HepG2 (cell line): Measurements from ENCODE around the gene TJP1. TPM values are rescaled to one million over a fixed set of nuclear protein-coding genes. Genes with fewer than 3 reads are reported as not detected.

Experiments
- ATAC-seq: fragments of 200-7000 bp; cut with Tn5 transposase; 3 replicates; pipeline ENCODE4 v1.9.1; 2020; ENCODE audit warnings: mild to moderate bottlenecking, moderate library complexity
- BruUV-seq: library from RNA; stranded (reverse); fragments of 400-500 nt; replicated peaks from 2 replicates; lab custom pipeline; 2021; lab: Mats Ljungman, UMichigan
- CTCF ChIA-PET: fragments of 300-600 bp; formaldehyde crosslinking; extraction: SDS; loops from one replicate; lab custom pipeline; 2021; ENCODE audit warnings: low total read pairs, inconsistent platforms, low intra/inter-chr PET ratio; lab: Yijun Ruan, JAX
- POLR2A ChIA-PET: fragments of 350-600 bp; sonication (Branson Sonifier 250); formaldehyde crosslinking; loops from one replicate; lab custom pipeline; 2020; ENCODE audit warnings: antibody characterized with exemption, inconsistent platforms; lab: Yijun Ruan, JAX
- DNase-seq: peaks from one replicate; pipeline ENCODE4 v3.0.0-alpha.2; 2015; ENCODE audit warnings: low spot score
- FAIRE-seq: peaks from 3 replicates; lab custom pipeline; 2011; peaks lifted over from hg19 to GRCh38; lab: Jason Lieb, UNC
- H2AFZ ChIP-seq: one replicate; pipeline ENCODE4 v1.6.1; 2011; ENCODE audit warnings: low read length, inconsistent platforms
- H3K27ac ChIP-seq: fragments of 300-600 bp; 3 replicates; pipeline ENCODE4 v1.8.0; 2011; ENCODE audit warnings: mixed run types, mild to moderate bottlenecking, mixed read lengths, low read length, inconsistent platforms; ENCODE audit not compliant: insufficient read depth; ENCODE audit errors: extremely low read length
- H3K27me3 ChIP-seq, 2 experiments: fragments of 200-600 bp in 1 of 2; 2 replicates in 1 of 2; 3 replicates in 1 of 2; pipeline versions ENCODE4 v1.6.0 to v1.8.0; 2011; ENCODE audit warnings: low read length in 2 of 2, mild to moderate bottlenecking in 2 of 2, moderate library complexity in 2 of 2, inconsistent platforms in 1 of 2; ENCODE audit not compliant: insufficient read depth in 2 of 2, control insufficient read depth in 1 of 2
- H3K36me3 ChIP-seq, 2 experiments: fragments of 200-600 bp in 1 of 2; replicated peaks in 1 of 2; 2 replicates in 1 of 2; 3 replicates in 1 of 2; pipeline versions ENCODE4 v1.5.1 to v1.8.0; 2011; ENCODE audit warnings: low read length in 2 of 2, inconsistent platforms in 1 of 2; ENCODE audit not compliant: insufficient read depth in 2 of 2, control insufficient read depth in 1 of 2
- H3K4me1 ChIP-seq: 2 replicates; pipeline ENCODE4 v1.5.1; 2012; ENCODE audit warnings: low read length, inconsistent platforms; ENCODE audit not compliant: insufficient read depth
- H3K4me2 ChIP-seq: 2 replicates; pipeline ENCODE4 v1.6.0; 2011; ENCODE audit warnings: low read depth, low read length, inconsistent platforms
- H3K4me3 ChIP-seq, 3 experiments: fragments of 200-600 bp in 1 of 3; sonication (generic), shearing (Covaris generic) in 1 of 3; replicated peaks in 1 of 3; 2 replicates each; pipeline ENCODE4 v1.5.1; 2011 to 2016; ENCODE audit warnings: low read length in 3 of 3, inconsistent platforms in 2 of 3, low read depth in 2 of 3, mild to moderate bottlenecking in 2 of 3, control low read depth in 1 of 3, mixed read lengths in 1 of 3; ENCODE audit not compliant: insufficient read depth in 1 of 3
- H3K79me2 ChIP-seq: one replicate; pipeline ENCODE4 v1.6.1; 2011; ENCODE audit warnings: low read length, inconsistent platforms; ENCODE audit not compliant: insufficient read depth
- H3K9ac ChIP-seq: 2 replicates; pipeline ENCODE4 v1.6.0; 2011; ENCODE audit warnings: mild to moderate bottlenecking, low read depth, low read length, inconsistent platforms; ENCODE audit not compliant: insufficient read depth
- H3K9me3 ChIP-seq: 2 replicates; pipeline ENCODE4 v1.5.1; 2012; ENCODE audit warnings: mild to moderate bottlenecking, low read length
- H4K20me1 ChIP-seq: 2 replicates; pipeline ENCODE4 v1.6.0; 2011; ENCODE audit warnings: inconsistent platforms, mild to moderate bottlenecking, low read length, moderate library complexity; ENCODE audit not compliant: insufficient read depth
- BHLHE40 ChIP-seq: IDR thresholded peaks from 2 replicates; pipeline ENCODE4 v1.6.1; 2011; ENCODE audit warnings: low read length, improper control_type of control experiment
- EEA1 ChIP-seq: sonication (generic); formaldehyde crosslinking; IDR thresholded peaks from 2 replicates; pipeline ENCODE4 v1.5.1; 2020; ENCODE audit warnings: mild to moderate bottlenecking, missing genetic modification reagents, borderline replicate concordance
- NFE2L2 ChIP-seq: fragments of 150-350 bp; IDR thresholded peaks from 2 replicates; pipeline ENCODE4 v1.6.1; 2014; ENCODE audit warnings: low read length
- POGK ChIP-seq: sonication (generic); formaldehyde crosslinking; conservative IDR thresholded peaks from 2 replicates; pipeline ENCODE4 v1.8.0; 2022; ENCODE audit warnings: mild to moderate bottlenecking, moderate library complexity, missing genetic modification reagents
- SAP130 ChIP-seq: IDR thresholded peaks from 2 replicates; pipeline ENCODE4 v1.6.1; 2016; ENCODE audit warnings: low read depth
- STAT5B ChIP-seq: sonication (generic); formaldehyde crosslinking; IDR thresholded peaks from 2 replicates; pipeline ENCODE4 v1.4.0; 2020; ENCODE audit warnings: missing genetic modification reagents
- ZNF256 ChIP-seq: sonication (generic); formaldehyde crosslinking; conservative IDR thresholded peaks from 2 replicates; pipeline ENCODE4 v1.4.0; 2020; ENCODE audit warnings: missing genetic modification reagents
- WGBS: methylation state at CpG from one replicate; pipeline ENCODE4 v1.1.6; 2017; ENCODE audit warnings: low lambda C conversion rate; 5-methylcytosine and 5-hydroxymethylcytosine counted together
- in situ Hi-C: cut with HindIII; loops from 2 replicates; pipeline ENCODE4 v1.10.0; 2017; ENCODE audit warnings: low pct_unique_long_range_greater_than_20kb; ENCODE audit not compliant: extremely low pct_ligation_motif_present
- intact Hi-C: fragments of 100-400 bp; cut with micrococcal nuclease; formaldehyde crosslinking; loops from one replicate; pipeline ENCODE4 v1.10.0; 2022; ENCODE audit not compliant: unreplicated experiment
- polyA plus RNA-seq, 8 experiments: library from polyadenylated mRNA; depleted of rRNA in 3 of 8; stranded (reverse) in 7 of 8; unstranded in 1 of 8; fragments of >200 nt; fragmentation: Illumina TruSeq in 4 of 8; extraction: Trizol in 4 of 8; gene quantifications; 2 replicates each; pipeline versions ENCODE4 v1.2.1 to v1.2.3, GENCODE V29; 2011 to 2016; ENCODE audit warnings: low read depth in 4 of 8, missing spikeins in 1 of 8, mixed read lengths in 1 of 8; ENCODE audit not compliant: insufficient read depth in 1 of 8
- total RNA-seq, 5 experiments: library from RNA; depleted of rRNA; stranded (reverse); fragments of >200 nt; fragmentation: Illumina TruSeq; extraction: Trizol; gene quantifications; 2 replicates each; pipeline ENCODE4 v1.2.3, GENCODE V29; 2016; ENCODE audit warnings: low read depth in 1 of 5

Gene TJP1
- total and polyA plus RNA-seq, 2 of the 13 experiments (the other 11 are each of a cell fraction or from before 2014, with no cell fraction given), result 25.9 to 27.1 TPM

DNA sequence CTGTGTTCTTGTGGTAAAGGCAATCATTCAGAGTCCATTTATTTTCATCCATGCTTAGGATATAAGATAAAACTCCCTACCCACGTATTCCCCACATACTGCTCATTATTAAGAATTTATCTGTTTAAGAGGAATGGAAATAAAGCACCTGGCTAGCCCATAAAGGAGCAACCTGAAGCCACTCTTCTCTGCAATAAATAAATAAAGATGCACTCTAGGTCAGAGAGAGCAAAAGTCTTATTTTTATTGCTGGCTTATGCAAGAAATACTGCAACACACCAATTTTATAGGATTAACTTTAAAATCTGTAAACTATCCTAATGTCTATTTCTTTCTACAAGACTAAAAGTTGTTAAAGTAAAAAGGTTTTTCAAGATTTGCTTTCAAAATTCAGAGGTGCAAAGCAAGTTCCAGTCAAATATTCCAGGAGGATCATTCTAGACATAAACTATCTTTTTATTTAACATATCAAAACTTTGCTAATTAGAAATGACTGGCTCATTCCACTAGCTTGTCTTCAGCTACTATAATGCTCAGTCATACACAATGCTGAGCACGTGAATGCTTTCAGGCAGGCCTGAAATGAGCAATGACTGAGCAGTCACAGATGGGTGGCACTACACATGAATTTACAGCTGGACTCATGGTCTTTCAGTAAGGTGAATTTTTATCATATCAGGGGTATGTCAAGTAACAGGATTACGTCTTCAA is 7.1 kb downstream of the TJP1 start:
- ATAC-seq (peak; percentile 91), FAIRE-seq (peak; percentile 8), DNase-seq (peak; percentile 41)
- Histone ChIP-seq H3K27ac (peak overlapping the region; percentile 53), H3K4me3 (no peak overlapping the region), H3K4me2 (peak overlapping the region; percentile 25; the same call in 1 of the 2 replicates), H3K4me1 (peaks cover 62% of the 10 kb centered on the region), H3K9me3 (no peaks in the 10 kb centered on the region), H3K36me3 (no peaks in the 10 kb centered on the region; a peak in 1 of 5 replicates), H3K79me2 (peaks cover 98% of the 10 kb centered on the region), H3K9ac (no peak overlapping the region), H3K27me3 (no peaks in the 10 kb centered on the region), H2AFZ (no peak overlapping the region), H4K20me1 (peaks cover 38% of the 10 kb centered on the region)
- in situ Hi-C loops, result no loop called here
- CTCF ChIA-PET, result no interaction called here
- no TSS peak for BruUV-seq
- TF ChIP-seq NFE2L2 (0 out of 2 replicates have a peak, but pooled peaks have one; percentile 15), BHLHE40 (peak; percentile 67; the same call in 1 of the 2 replicates), STAT5B (CRISPR knock-in tag) (no peak), SAP130 (peak; percentile 29; the same call in 1 of the 2 replicates)
- 63% methylated on average over 3 of the region's 3 CpGs for WGBS
- intact Hi-C loops, result loop anchor here (5.0 to 10.0 kb wide), 2 partner anchors 38 to 120 kb away; no protein-coding TSS in a partner anchor
- POLR2A ChIA-PET, result no interaction called here

- intact Hi-C loops (loop anchor here (10.0 kb wide), 1 partner anchor 118 kb away; no protein-coding TSS in a partner anchor), in situ Hi-C loops (no loop called here)
- no peak overlapping the region for H3K9ac ChIP-seq
- H3K4me3 ChIP-seq, result no peak overlapping the region
- FAIRE-seq (peak; percentile 15), ATAC-seq (no peak)
- POLR2A ChIA-PET, result no interaction called here
- CTCF ChIA-PET, result no interaction called here
- no peaks in the 10 kb centered on the region; a peak in 1 of 5 replicates for H3K36me3 ChIP-seq
- no peak overlapping the region for H3K4me2 ChIP-seq
- peaks cover 27% of the 10 kb centered on the region for H4K20me1 ChIP-seq
- H3K9me3 ChIP-seq, result no peaks in the 10 kb centered on the region
- H3K79me2 ChIP-seq, result peaks cover 96% of the 10 kb centered on the region
- H3K4me1 ChIP-seq, result peaks cover 51% of the 10 kb centered on the region
- BruUV-seq, result no TSS peak
- no peak overlapping the region for H2AFZ ChIP-seq
- TF ChIP-seq POGK (no peak), EEA1 (CRISPR knock-in tag) (no peak), ZNF256 (no peak)
- TF ChIP-seq, all 625 proteins: peak for 0
- no peak for DNase-seq
- no peak overlapping the region for H3K27ac ChIP-seq
- no peaks in the 10 kb centered on the region for H3K27me3 ChIP-seq
These were observed 9.3 kb downstream of the TJP1 start for GRCh38 chr15:29813009-29813408.
